AG04450 (cell line): ENCODE data around the gene DROSHA. TPM values are rescaled to one million over a fixed set of nuclear protein-coding genes. Genes with fewer than 3 reads are reported as not detected.
A peak's percentile ranks its signal among the peaks of the same experiment; 100 is the strongest.

Source experiments
- CTCF ChIA-PET: fragments of 300-600, 350-600 bp; formaldehyde crosslinking; extraction: SDS; loops from one replicate; lab custom pipeline; 2022; ENCODE audit warnings: antibody characterized with exemption, inconsistent platforms; lab: Charles Lee
- POLR2A ChIA-PET: fragments of 350-600 bp; formaldehyde crosslinking; extraction: SDS; loops from one replicate; lab custom pipeline; 2021; ENCODE audit warnings: antibody characterized with exemption, inconsistent platforms; lab: Yijun Ruan, JAX
- DNase-seq: peaks from one replicate; pipeline ENCODE4 v3.0.0-alpha.2; 2011; ENCODE audit warnings: low read depth, low spot score
- H3K27ac ChIP-seq: one replicate; pipeline ENCODE4 v1.5.1; 2012; ENCODE audit warnings: low read depth, low read length, control low read depth
- H3K27me3 ChIP-seq: one replicate; pipeline ENCODE4 v1.6.0; 2012; ENCODE audit warnings: low read length; ENCODE audit not compliant: control insufficient read depth, insufficient read depth
- H3K4me3 ChIP-seq: 2 replicates; pipeline ENCODE4 v1.5.1; 2011; ENCODE audit warnings: mild to moderate bottlenecking, low read depth, low read length, control low read depth
- H3K9me3 ChIP-seq: 2 replicates; pipeline ENCODE4 v1.5.1; 2012; ENCODE audit warnings: low read length; ENCODE audit not compliant: control insufficient read depth, insufficient read depth
- polyA plus RNA-seq: library from polyadenylated mRNA; depleted of rRNA; stranded (reverse); fragments of >200 nt; gene quantifications from 2 replicates; pipeline ENCODE4 v1.2.3, GENCODE V29; 2011
- TF ChIP-seq, protein P1 (sequence below): IDR thresholded peaks from 2 replicates; pipeline ENCODE4 v1.5.1; 2011; ENCODE audit warnings: low read depth, low read length, control low read depth, inconsistent platforms

The DROSHA gene
- polyA plus RNA-seq, 1 experiment = 65.0 TPM

DNA sequence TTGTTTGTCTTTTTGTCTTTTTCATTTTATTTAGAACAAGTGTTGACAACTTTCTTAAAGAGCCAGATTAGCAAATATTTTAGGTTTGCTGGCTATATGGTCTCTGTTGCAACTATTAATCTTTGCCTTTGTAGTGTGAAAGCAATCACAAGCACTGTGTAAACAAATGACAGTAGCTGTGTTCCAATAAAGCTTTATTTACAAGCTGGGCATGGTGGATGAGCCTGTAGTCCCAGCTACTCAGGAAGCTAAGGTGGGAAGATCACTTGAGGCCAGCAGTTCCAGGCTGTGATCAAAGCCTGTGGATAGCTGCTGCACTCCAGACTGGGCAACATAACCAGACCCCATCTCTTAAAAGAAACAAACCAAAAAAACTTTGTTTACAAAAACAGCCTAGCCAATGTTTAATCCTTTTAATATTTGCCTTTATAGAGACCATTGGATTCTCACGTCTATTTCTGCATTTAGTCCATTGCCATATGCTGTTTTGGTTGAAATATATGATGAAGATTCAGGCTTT is 2.7 kb upstream of the DROSHA start:
- Histone ChIP-seq H3K9me3 (no peaks in the 10 kb centered on the region), H3K27me3 (no peaks in the 10 kb centered on the region), H3K27ac (no peak overlapping the region), H3K4me3 (no peak overlapping the region)
- ChIA-PET CTCF (no interaction called here), POLR2A (no interaction called here)
- TF ChIP-seq, protein P1, sequence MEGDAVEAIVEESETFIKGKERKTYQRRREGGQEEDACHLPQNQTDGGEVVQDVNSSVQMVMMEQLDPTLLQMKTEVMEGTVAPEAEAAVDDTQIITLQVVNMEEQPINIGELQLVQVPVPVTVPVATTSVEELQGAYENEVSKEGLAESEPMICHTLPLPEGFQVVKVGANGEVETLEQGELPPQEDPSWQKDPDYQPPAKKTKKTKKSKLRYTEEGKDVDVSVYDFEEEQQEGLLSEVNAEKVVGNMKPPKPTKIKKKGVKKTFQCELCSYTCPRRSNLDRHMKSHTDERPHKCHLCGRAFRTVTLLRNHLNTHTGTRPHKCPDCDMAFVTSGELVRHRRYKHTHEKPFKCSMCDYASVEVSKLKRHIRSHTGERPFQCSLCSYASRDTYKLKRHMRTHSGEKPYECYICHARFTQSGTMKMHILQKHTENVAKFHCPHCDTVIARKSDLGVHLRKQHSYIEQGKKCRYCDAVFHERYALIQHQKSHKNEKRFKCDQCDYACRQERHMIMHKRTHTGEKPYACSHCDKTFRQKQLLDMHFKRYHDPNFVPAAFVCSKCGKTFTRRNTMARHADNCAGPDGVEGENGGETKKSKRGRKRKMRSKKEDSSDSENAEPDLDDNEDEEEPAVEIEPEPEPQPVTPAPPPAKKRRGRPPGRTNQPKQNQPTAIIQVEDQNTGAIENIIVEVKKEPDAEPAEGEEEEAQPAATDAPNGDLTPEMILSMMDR = no peak
- no peak for DNase-seq

DNA sequence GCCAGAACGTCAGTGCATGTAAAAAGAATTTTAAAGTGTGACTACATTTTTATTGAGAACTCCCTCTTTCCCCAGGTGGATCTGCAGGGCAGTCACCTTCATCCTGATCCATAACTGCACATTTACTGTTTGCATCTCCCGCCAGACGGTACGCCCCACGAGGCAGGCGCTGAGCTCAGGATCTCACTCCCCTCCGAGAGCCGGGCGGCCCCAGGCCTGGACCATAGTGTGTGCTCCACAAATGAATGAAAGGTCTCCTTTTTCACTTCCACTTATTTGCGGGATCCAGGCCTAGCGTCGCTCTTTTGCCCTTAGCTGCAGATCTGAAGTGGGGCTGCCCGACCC is 378 bp downstream of the DROSHA start:
- POLR2A ChIA-PET = no interaction called here
- H3K27me3 ChIP-seq = no peaks in the 10 kb centered on the region
- no peaks in the 10 kb centered on the region for H3K9me3 ChIP-seq
- DNase-seq = no peak
- no peak overlapping the region for H3K27ac ChIP-seq
- CTCF ChIA-PET = interaction anchor here (0.7 to 1.8 kb wide), 3 partner anchors 10 to 561 kb away, joined by 3 to 7 read pairs (median 3); no protein-coding TSS in a partner anchor
- H3K4me3 ChIP-seq = peak overlapping the region; percentile 76
- TF ChIP-seq, protein P1 = no peak

DNA sequence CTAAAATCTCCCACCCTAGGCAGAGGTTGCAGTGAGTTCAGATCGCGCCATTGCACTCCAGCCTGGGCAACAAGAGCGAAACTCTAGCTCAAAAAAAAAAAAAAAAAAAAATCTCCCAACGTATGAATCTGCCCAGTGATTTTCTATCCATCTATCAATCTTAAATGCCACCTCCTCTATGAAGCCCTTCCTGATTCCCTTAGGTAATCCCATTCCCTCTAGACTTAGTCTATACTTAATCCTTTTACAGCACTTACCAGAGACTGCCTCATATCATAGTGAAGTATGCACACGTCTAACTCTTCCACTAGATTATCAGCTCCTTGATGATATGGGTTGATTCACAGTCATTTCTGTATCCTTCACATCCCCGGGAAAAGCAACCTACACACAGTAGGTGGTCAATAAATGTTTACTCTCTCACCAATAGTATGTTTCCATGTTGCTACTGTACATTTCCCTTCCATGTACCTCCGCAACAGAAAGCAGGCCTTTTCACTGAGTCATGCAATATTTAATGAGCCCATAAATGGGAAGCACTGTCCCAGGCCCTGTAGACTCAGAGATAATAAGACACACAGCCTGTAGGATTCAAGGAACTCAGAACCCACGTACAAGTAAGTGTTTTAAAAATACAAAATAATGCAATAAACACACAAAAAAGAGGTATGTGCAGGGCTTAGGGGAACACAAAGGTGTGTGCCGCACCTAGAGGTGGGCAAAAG is 1.2 kb downstream of the DROSHA start:
- DNase-seq = no peak
- ChIA-PET CTCF (interaction anchor here (0.6 kb wide), 1 partner anchor 17 kb away, joined by 3 read pairs; no protein-coding TSS in a partner anchor), POLR2A (no interaction called here)
- Histone ChIP-seq H3K9me3 (no peaks in the 10 kb centered on the region), H3K27ac (no peak overlapping the region), H3K27me3 (no peaks in the 10 kb centered on the region), H3K4me3 (peak overlapping the region; percentile 76)
- TF ChIP-seq, protein P1 = no peak

DNA sequence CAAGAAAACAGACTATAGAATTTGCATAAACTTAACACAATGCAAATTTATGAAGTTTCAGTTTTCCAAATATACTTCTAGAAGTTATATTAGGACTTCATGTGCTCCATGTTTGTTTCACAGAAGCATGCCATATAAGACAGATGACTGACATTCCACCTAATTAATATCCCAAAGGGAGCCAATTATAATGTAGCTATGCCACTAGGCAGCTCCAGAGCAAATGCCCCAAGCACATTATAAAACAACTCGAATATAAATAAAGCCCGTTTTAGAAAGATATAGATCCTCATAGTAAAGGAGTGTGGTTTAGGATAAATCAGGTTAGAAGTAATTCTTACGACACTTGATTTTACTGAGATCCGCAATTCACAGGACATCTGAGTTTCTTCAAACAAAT is 8.9 kb downstream of the DROSHA start:
- TF ChIP-seq, protein P1 = no peak
- Histone ChIP-seq H3K27me3 (no peaks in the 10 kb centered on the region), H3K9me3 (no peaks in the 10 kb centered on the region), H3K27ac (no peak overlapping the region), H3K4me3 (no peak overlapping the region)
- ChIA-PET CTCF (no interaction called here), POLR2A (no interaction called here)
- DNase-seq = no peak

DNA sequence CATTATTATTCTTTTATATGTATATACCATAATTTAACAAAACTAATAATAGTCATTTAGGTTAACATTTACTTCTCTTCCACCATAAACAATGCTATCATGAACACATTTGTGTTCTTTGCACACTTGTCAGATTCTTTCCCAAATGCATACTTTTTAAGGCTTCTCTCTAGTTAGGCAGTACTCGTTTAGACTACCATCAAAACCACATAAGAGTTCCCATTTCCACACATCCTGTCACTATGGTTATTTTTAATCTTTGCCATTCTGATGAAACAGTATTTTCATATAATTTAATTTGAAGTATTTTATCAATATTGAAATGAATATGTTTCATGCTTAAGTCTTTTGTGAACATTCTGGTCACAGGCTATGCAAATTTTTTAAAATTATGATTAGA is 15.1 kb downstream of the DROSHA start:
- POLR2A ChIA-PET = no interaction called here
- no peak for DNase-seq
- H3K27ac ChIP-seq = no peak overlapping the region
- CTCF ChIA-PET = no interaction called here
- H3K4me3 ChIP-seq = no peak overlapping the region
- TF ChIP-seq, protein P1 = no peak
- H3K9me3 ChIP-seq = no peaks in the 10 kb centered on the region
- H3K27me3 ChIP-seq = no peaks in the 10 kb centered on the region
